SK-N-SH (cell line): Measurements from ENCODE around the gene FAM219A.

ENCODE experiments used
- CTCF ChIP-seq: fragments of 200-600 bp; sonication (generic); IDR thresholded peaks from 2 replicates; pipeline ENCODE4 v1.6.1; 2017; ENCODE audit warnings: antibody characterized with exemption, mild to moderate bottlenecking, moderate library complexity
- SIN3A ChIP-seq: IDR thresholded peaks from 2 replicates; pipeline ENCODE4 v1.6.1; 2012; ENCODE audit warnings: low read depth, mild to moderate bottlenecking, low read length, moderate library complexity, borderline replicate concordance

- TF ChIP-seq CTCF = no peak
- TF ChIP-seq SIN3A = no peak
These were observed 19.2 kb upstream of the FAM219A start for GRCh38 chr9:34477541-34477940.
